Liver (tissue), 9 donors: ENCODE results near the gene FER. TPM values are rescaled to one million over a fixed set of nuclear protein-coding genes. Genes with fewer than 3 reads are reported as not detected.

Experiments used
- DNase-seq: peaks from one replicate; pipeline ENCODE4 v3.0.0-alpha.2; 2017; ENCODE audit warnings: low spot score
- H3K27ac ChIP-seq, 2 donors: one replicate each; pipeline ENCODE4 v1.7.0; 2013; ENCODE audit warnings: inconsistent platforms in 2 of 2, low read length in 2 of 2, control low read depth in 1 of 2, low read depth in 1 of 2, mild to moderate bottlenecking in 1 of 2
- H3K27me3 ChIP-seq, 4 donors: one replicate each; pipeline versions ENCODE4 v1.6.1 to v1.7.0; 2013; ENCODE audit warnings: low read length in 3 of 4, inconsistent platforms in 1 of 4, mild to moderate bottlenecking in 1 of 4, moderate library complexity in 1 of 4; ENCODE audit not compliant: control insufficient read depth in 4 of 4, insufficient read depth in 4 of 4
- H3K36me3 ChIP-seq, 4 donors: one replicate each; pipeline versions ENCODE4 v1.6.1 to v1.7.0; 2013; ENCODE audit warnings: low read length in 3 of 4, mild to moderate bottlenecking in 3 of 4, low read depth in 1 of 4, moderate library complexity in 1 of 4; ENCODE audit not compliant: control insufficient read depth in 4 of 4, insufficient read depth in 3 of 4
- H3K4me1 ChIP-seq, 4 donors: one replicate each; pipeline versions ENCODE4 v1.6.1 to v1.7.0; 2013; ENCODE audit warnings: low read length in 3 of 4, mild to moderate bottlenecking in 3 of 4, moderate library complexity in 1 of 4; ENCODE audit not compliant: control insufficient read depth in 4 of 4, insufficient read depth in 4 of 4
- H3K4me3 ChIP-seq, 3 donors: one replicate each; pipeline versions ENCODE4 v1.6.1 to v1.7.0; 2013; ENCODE audit warnings: low read length in 3 of 3, control low read depth in 1 of 3, low read depth in 1 of 3, mild to moderate bottlenecking in 1 of 3
- H3K9ac ChIP-seq, 2 donors: one replicate each; pipeline ENCODE4 v1.7.0; 2013; ENCODE audit warnings: low read length in 2 of 2, mild to moderate bottlenecking in 2 of 2, moderate library complexity in 2 of 2, control low read depth in 1 of 2, low read depth in 1 of 2
- H3K9me3 ChIP-seq, 4 donors: one replicate each; pipeline versions ENCODE4 v1.6.1 to v1.7.0; 2013; ENCODE audit warnings: low read length in 3 of 4; ENCODE audit not compliant: control insufficient read depth in 4 of 4
- ATF3 ChIP-seq: IDR thresholded peaks from 2 replicates; pipeline ENCODE4 v1.6.1; 2016; ENCODE audit warnings: antibody characterized with exemption
- CTCF ChIP-seq: fragments of 150-350 bp; IDR thresholded peaks from 2 replicates; pipeline ENCODE4 v1.5.1; 2017; ENCODE audit warnings: improper control_type of control experiment, low read depth, low read length; ENCODE audit not compliant: missing input control
- EGR1 ChIP-seq, 2 donors: IDR thresholded peaks; 2 replicates each; pipeline ENCODE4 v1.6.1; 2016 to 2018; ENCODE audit warnings: antibody characterized with exemption in 2 of 2, low read depth in 2 of 2
- FOXA1 ChIP-seq: IDR thresholded peaks from 2 replicates; pipeline ENCODE4 v1.6.1; 2016; ENCODE audit warnings: antibody characterized with exemption
- FOXA2 ChIP-seq: IDR thresholded peaks from 2 replicates; pipeline ENCODE4 v1.6.1; 2016; ENCODE audit warnings: antibody characterized with exemption
- GABPA ChIP-seq, 2 donors: IDR thresholded peaks in 1 of 2; conservative IDR thresholded peaks in 1 of 2; 2 replicates each; pipeline ENCODE4 v1.6.1; 2016; ENCODE audit warnings: antibody characterized with exemption in 2 of 2, mild to moderate bottlenecking in 1 of 2, moderate library complexity in 1 of 2
- HNF4A ChIP-seq, 2 donors: conservative IDR thresholded peaks; 2 replicates each; pipeline ENCODE4 v1.6.1; 2016; ENCODE audit warnings: antibody characterized with exemption in 2 of 2, mild to moderate bottlenecking in 2 of 2
- HNF4G ChIP-seq: IDR thresholded peaks from 2 replicates; pipeline ENCODE4 v1.6.1; 2016; ENCODE audit warnings: antibody characterized with exemption
- JUND ChIP-seq, 2 donors: IDR thresholded peaks; 2 replicates each; pipeline ENCODE4 v1.6.1; 2016; ENCODE audit warnings: antibody characterized with exemption in 2 of 2
- MAX ChIP-seq: IDR thresholded peaks from 2 replicates; pipeline ENCODE4 v1.6.1; 2016; ENCODE audit warnings: antibody characterized with exemption
- NR2F2 ChIP-seq: IDR thresholded peaks from 2 replicates; pipeline ENCODE4 v1.6.1; 2016; ENCODE audit warnings: antibody characterized with exemption
- REST ChIP-seq: IDR thresholded peaks from 2 replicates; pipeline ENCODE4 v1.6.1; 2016; ENCODE audit warnings: antibody characterized with exemption, mild to moderate bottlenecking
- RXRA ChIP-seq, 2 donors: IDR thresholded peaks; 2 replicates each; pipeline ENCODE4 v1.6.1; 2017 to 2018; ENCODE audit warnings: antibody characterized with exemption in 2 of 2, mild to moderate bottlenecking in 1 of 2
- TAF1 ChIP-seq: conservative IDR thresholded peaks from 2 replicates; pipeline ENCODE4 v1.6.1; 2016; ENCODE audit warnings: antibody characterized with exemption, mild to moderate bottlenecking
- YY1 ChIP-seq: IDR thresholded peaks from 2 replicates; pipeline ENCODE4 v1.6.1; 2016; ENCODE audit warnings: antibody characterized with exemption, mild to moderate bottlenecking
- ZBTB33 ChIP-seq: IDR thresholded peaks from 2 replicates; pipeline ENCODE4 v1.6.1; 2016; ENCODE audit warnings: antibody characterized with exemption
- WGBS: extraction: QIAGEN DNeasy Blood & Tissue Kit; methylation state at CpG from one replicate; pipeline ENCODE4 v1.1.7; 2013; 5-methylcytosine and 5-hydroxymethylcytosine counted together
- polyA plus RNA-seq, 2 donors: library from polyadenylated mRNA; stranded (reverse) in 1 of 2; unstranded in 1 of 2; fragments of 200-250 nt in 1 of 2; fragments of >200 nt in 1 of 2; fragmentation: Nextera tagmentation in 1 of 2; extraction: Ambion mirVana in 1 of 2; gene quantifications; one replicate each; pipeline versions ENCODE4 v1.2.1 to v1.2.3, GENCODE V29; 2013 to 2015
- total RNA-seq, 2 donors: library from RNA; depleted of rRNA; stranded (reverse); fragments of >200 nt; gene quantifications; one replicate each; pipeline ENCODE4 v1.2.3, GENCODE V29; 2014
- donor health status: healthy.
- donor health status: healthy.
- donor health status: healthy.
- donor health status: healthy.
- donor health status: healthy.

Gene FER
- total and polyA plus RNA-seq, 4 donors: 0.83 to 9.8 (median 5.9) TPM

- TF ChIP-seq REST: no peak
- TF ChIP-seq FOXA1: no peak
- TF ChIP-seq YY1: no peak
- no peak for TF ChIP-seq TAF1
Measured at GRCh38 chr5:108878756-108879155, 131.1 kb downstream of the FER start (continued).

- no peak overlapping the region for H3K4me3 ChIP-seq
- WGBS: 95% methylated on average over 6 of the region's 6 CpGs
- no peaks in the 10 kb centered on the region for H3K27me3 ChIP-seq
- no peaks in the 10 kb centered on the region for H3K4me1 ChIP-seq
- H3K27ac ChIP-seq: no peak overlapping the region
- peaks cover 0 to 2% (median 0%) of the 10 kb centered on the region in 4 donors for H3K36me3 ChIP-seq
- H3K9ac ChIP-seq: no peak overlapping the region
- TF ChIP-seq YY1 (no peak), JUND (IDR thresholded peaks at IDR 0.05) (no peak), NR2F2 (no peak), FOXA2 (no peak), GABPA (IDR thresholded peaks at IDR 0.05 in 1 of 2, conservative IDR thresholded peaks at IDR 0.05 in 1 of 2) (no peak), EGR1 (IDR thresholded peaks at IDR 0.05; ENCODE audit: low read depth in 2 of 2) (no peak), HNF4G (no peak), ATF3 (no peak), HNF4A (conservative IDR thresholded peaks at IDR 0.05) (no peak)
- DNase-seq: no peak
- no peaks in the 10 kb centered on the region for H3K9me3 ChIP-seq
Measured at GRCh38 chr5:108881133-108881532, 133.4 kb downstream of the FER start.

GRCh38 chr5:108884736-108885135 lies 137.0 kb downstream of the FER start:
- Histone ChIP-seq H3K4me3 (no peak overlapping the region), H3K4me1 (no peaks in the 10 kb centered on the region), H3K27ac (no peak overlapping the region), H3K36me3 (peaks cover 0 to 2% (median 0%) of the 10 kb centered on the region in 4 donors), H3K9me3 (no peaks in the 10 kb centered on the region), H3K27me3 (no peaks in the 10 kb centered on the region), H3K9ac (no peak overlapping the region)
- DNase-seq: no peak
- 76% methylated on average over 4 of the region's 4 CpGs for WGBS
- TF ChIP-seq MAX (no peak), CTCF (no peak), REST (no peak), ZBTB33 (no peak), RXRA (IDR thresholded peaks at IDR 0.05) (no peak), FOXA1 (no peak), YY1 (no peak), GABPA (IDR thresholded peaks at IDR 0.05 in 1 of 2, conservative IDR thresholded peaks at IDR 0.05 in 1 of 2) (no peak)
